Measurements from ENCODE around the gene PDLIM1.

The PDLIM1 gene, protein sequence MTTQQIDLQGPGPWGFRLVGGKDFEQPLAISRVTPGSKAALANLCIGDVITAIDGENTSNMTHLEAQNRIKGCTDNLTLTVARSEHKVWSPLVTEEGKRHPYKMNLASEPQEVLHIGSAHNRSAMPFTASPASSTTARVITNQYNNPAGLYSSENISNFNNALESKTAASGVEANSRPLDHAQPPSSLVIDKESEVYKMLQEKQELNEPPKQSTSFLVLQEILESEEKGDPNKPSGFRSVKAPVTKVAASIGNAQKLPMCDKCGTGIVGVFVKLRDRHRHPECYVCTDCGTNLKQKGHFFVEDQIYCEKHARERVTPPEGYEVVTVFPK

DNA sequence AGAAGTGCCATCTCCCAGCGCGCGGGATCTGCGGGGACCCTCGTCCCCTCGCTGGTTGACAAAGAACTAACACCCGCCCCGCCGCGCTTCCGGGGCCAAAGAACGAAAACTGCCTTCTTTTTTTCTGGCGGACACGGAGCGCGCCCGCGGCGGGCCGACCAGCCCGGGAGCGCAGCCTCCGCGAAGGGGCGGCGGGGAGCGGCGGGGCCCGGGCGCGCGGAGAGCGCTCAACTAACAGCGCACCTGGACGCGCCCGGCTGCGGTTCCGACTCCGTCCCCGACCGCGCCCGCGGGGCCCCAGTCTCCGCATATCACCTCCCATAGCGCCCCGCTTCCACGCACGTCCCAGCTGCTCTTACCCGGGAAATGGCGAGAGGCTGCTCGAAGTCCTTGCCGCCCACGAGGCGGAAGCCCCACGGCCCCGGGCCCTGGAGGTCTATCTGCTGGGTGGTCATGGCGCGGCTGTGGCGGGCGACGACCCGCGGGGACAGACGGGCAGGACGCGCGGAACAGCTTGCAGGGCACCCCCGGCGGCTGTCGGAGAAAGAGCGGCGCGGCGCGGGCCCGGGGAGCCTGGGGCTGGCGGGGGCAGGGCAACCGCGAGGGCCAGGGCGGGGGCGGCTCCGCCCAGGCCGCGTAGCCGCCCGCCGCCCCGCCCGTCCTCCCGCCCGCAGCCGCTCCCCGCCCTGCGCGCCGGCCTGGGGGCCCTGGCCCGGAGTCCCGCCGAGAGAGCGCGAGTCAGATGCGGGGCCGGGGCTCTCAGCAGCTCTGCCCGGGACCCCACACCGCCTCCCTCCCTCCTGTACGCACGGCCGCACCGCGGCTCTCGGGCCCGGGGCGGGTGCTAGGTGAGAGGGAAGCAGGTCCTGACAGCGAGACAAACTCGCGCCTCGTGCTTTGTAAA is at the start of gene PDLIM1:
TSS of gene PDLIM1 (minus strand) at position 543 of the 904 bp plus-strand sequence. CDS start at position 455, 88 bp downstream.
- peak within 1 kb of the TSS; percentile 82 for H3K4me3 ChIP-seq
- peak within 1 kb of the TSS; percentile 68 to 87 for H3K27ac ChIP-seq
- TF ChIP-seq, protein P1, sequence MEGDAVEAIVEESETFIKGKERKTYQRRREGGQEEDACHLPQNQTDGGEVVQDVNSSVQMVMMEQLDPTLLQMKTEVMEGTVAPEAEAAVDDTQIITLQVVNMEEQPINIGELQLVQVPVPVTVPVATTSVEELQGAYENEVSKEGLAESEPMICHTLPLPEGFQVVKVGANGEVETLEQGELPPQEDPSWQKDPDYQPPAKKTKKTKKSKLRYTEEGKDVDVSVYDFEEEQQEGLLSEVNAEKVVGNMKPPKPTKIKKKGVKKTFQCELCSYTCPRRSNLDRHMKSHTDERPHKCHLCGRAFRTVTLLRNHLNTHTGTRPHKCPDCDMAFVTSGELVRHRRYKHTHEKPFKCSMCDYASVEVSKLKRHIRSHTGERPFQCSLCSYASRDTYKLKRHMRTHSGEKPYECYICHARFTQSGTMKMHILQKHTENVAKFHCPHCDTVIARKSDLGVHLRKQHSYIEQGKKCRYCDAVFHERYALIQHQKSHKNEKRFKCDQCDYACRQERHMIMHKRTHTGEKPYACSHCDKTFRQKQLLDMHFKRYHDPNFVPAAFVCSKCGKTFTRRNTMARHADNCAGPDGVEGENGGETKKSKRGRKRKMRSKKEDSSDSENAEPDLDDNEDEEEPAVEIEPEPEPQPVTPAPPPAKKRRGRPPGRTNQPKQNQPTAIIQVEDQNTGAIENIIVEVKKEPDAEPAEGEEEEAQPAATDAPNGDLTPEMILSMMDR (IDR thresholded peaks at IDR 0.05): peak; percentile 18
- DNase-seq (ENCODE audit: low spot score): peak; percentile 87

DNA sequence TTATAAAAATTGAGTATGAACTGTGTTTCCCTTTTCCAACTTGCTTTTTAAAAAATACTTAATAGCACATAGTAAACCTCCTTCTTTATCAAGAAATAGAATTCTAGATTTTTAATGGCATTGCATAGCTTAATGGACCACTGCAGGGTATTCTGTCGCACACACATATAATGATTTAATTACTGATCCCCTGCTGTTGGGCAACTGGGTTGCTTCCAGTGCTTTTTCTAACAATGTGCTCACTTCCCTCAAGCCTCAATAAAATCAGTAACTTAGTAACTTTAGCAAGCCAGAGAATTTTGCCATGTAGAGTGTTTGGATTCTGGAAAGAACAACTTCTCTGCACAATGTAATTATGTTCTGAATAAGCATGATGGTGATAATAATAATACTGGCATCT is 49.1 kb upstream of the PDLIM1 start:
- no peak for DNase-seq (ENCODE audit: low spot score)
- Histone ChIP-seq H3K27ac (no peak overlapping the region), H3K4me3 (no peak overlapping the region)
- TF ChIP-seq, protein P1 (IDR thresholded peaks at IDR 0.05): no peak

DNA sequence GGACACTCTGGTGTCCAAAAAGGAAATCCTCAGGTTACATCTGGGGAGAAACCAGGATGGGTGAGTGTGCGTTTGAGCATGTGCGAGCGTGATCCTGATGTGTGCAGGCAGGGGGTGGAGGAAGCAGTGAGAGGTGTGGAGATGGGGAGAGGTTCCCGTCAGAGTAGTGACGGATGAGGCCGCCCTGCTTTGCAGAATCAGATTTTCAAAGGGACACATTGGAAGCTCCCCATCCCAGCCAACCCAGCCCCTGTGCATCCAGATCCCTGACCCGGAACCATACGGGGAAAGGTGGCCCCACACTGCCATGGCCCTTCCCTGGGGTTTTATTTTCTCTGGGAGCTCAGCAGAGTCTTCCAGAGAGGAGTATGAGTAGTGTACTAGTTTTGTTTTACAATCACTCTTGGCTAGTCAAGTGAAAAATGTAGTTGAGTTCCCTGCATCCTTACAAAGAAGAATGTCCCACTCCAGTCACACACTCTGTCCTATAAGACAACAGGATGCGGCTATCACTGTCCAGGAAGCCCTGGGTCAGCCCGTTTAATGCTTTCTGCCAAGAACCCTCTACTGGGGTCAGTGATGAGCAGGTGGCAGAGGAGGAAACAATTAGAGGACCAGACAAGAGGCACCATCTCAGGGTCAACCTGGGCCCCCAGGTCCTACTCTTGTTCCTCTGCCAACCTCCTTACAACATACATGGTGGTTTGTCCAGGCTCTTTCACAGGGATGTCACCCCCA is 46.8 kb upstream of the PDLIM1 start:
- TF ChIP-seq, protein P1 (IDR thresholded peaks at IDR 0.05): no peak
- no peak overlapping the region for H3K4me3 ChIP-seq
- H3K27ac ChIP-seq: peak overlapping the region in 1 of 2 donors; percentile 8
- no peak for DNase-seq (ENCODE audit: low spot score)

DNA sequence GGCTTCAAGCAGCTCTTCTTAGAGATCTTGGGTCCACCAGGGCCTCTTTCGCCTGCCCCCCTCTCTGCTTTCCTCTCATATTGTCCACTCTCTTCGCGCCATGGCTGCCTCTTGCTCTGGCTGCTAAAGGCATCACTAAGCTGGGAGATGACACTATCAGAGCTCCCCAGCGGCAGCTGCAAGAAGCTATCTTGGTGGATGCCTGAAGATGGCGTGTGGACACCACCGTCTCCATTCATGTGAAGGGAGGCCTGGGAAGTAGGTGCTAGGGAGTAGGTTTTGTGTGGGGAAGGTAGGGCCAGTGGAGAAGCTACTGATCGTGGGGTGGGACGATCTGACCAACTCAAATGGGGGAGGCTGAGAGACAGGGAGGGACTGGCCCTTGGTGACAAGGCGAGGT is 45.9 kb upstream of the PDLIM1 start:
- TF ChIP-seq, protein P1 (IDR thresholded peaks at IDR 0.05): no peak
- DNase-seq (ENCODE audit: low spot score): no peak
- Histone ChIP-seq H3K27ac (peak overlapping the region; percentile 88 to 94), H3K4me3 (no peak overlapping the region)

DNA sequence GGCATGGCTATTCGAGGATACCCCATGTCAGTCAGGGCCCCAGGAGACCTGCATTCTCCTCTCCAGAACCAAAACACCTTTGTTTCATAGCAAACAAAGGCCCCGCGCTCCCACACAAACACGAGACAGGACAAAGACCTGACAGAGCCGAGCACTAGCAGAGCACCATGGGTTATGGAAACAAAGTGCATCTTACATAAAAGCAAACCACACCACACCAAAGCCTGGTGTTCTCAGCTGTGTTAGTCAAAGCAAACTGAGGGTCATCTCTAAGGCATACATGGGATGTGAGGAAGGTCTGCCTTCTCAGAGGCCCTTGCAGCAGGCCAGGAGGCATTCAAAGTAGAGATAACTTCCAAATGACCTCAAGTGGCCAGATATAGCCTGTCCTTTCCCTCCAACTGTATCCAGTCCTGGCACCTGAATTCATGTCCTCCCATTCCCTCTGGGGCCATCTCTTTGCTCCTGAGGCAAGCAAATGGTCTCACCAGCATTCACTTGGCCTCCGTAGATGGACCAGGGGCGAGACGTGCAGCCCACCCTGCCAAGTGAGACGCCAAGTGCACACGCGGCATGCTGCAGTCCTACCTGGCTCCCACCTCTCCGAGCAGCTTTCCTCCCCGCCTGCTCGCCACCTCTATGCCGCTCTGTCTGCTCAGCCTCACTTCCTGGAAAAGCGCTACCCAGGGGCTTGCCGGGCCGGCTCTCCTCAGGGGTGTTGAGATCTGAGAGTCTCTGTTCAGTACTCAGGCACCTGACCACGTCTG is 45.3 kb upstream of the PDLIM1 start:
- Histone ChIP-seq H3K4me3 (no peak overlapping the region), H3K27ac (peak overlapping the region; percentile 88 to 94)
- no peak for DNase-seq (ENCODE audit: low spot score)
- TF ChIP-seq, protein P1 (IDR thresholded peaks at IDR 0.05): no peak

DNA sequence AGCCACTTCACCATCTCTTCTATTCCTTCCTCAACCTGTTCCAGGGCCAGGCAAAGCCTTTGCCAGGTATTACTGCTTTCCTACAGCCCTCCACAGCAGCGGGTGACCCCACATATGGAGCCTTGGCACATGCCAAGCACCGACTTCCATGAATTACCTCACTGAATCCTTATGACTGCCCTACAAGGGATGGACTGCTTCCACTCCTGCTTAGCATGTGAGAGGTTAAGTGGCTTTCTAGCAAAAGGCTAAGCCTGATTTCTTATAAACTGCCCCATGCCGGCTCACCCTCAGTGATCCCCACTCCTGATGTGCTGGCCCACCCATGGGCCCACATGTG is 44.0 kb upstream of the PDLIM1 start:
- TF ChIP-seq, protein P1 (IDR thresholded peaks at IDR 0.05): no peak
- H3K27ac ChIP-seq: peak overlapping the region; percentile 88 to 94

More for the DNA sequence above, 44.0 kb upstream of the PDLIM1 start:
- DNase-seq (ENCODE audit: low spot score): no peak
- peak overlapping the region; percentile 41 for H3K4me3 ChIP-seq
